NCI-H146 treated with DMSO at 0.1 percent for 48 hours (cell line): Measurements from ENCODE around the gene CNOT6.
"Not testable (repeated sequence)": the region's sequence is repeated elsewhere in the genome, so short reads cannot be mapped to it uniquely, and the experiment has no call there.

Experiments
- DNase-seq: peaks from one replicate; lab custom pipeline; 2025; ENCODE audit not compliant: unreplicated experiment; lab: John Stamatoyannopoulos, UW

CNOT6 gene

DNA sequence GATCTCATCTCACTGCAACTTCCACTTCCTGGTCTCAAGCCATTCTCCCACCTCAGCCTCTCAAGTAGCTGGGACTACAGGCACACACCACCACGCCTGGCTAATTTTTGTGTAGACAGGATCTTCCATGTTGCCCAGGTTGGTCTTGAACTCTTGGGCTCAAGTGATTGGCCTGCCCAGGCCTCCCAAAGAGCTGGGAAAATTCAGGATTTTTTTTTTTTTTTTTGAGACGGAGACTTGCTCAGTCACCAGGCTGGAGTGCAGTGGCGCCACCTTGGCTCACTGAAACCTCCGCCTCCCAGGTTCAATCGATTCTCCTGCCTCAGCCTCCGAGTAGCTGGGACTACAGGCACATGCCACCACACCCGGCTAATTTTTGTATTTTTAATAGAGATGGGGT, 21.8 kb downstream of the CNOT6 start:
- DNase-seq = not testable (repeated sequence)

GRCh38 chr5:180516440-180516839, 22.3 kb downstream of the CNOT6 start:
- no peak for DNase-seq

DNA sequence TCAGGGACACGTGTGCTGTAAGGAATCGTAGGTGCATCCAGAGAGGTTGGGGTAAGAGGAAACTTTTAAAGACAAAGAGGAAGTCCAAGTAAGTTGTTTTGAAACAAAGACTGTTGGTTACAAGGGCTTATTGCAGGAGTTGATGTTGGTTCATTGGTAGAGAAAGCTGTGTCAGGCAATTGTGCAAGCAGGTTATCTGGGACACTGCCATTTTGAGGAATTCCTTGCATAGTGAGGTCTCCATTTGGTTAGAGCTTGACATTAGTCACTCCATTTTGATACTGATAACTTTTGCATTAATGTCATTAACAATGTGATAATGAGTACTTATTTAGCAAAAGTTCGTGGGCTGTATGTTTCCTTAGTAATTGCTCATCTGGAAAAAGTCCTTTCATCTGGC, 24.9 kb downstream of the CNOT6 start:
- DNase-seq = no peak

DNA sequence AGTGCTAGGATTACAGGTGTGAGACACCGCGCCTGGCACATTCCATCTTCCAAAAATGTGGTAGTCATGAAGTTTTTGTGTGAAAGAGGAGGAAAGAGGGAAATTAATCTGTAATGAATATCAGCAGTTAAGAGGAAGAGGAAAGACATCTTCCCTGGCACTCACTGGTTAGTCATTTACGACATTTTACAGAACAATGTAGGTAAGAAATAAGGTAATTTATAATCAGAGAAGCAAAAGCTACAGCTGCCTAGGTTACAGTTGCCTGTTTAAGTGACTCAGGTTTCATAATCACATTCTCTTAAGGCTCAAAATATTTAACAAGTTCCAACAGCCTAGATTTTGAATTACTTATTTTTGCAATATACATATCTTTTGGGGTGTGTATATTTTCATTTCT, 26.9 kb downstream of the CNOT6 start:
- DNase-seq = no peak

DNA sequence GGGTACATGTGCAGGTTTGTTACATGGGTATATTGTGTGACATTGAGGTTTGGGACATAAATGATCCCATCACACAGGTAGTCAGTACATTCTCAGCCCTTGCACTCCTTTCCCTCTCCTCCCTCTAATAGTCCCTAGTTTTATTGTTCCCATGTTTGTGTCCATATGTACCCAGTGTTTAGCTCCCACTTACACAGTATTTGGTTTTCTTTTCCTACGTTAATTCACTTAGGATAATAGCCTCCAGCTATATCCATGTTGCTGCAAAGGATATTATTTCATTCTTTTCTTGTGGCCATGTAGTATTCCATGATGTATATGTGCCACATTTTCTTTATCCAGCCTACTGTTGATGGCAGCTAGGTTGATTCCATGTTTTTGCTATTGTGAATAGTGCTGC, 27.4 kb downstream of the CNOT6 start:
- DNase-seq = no peak

- no peak for DNase-seq
These were observed 28.2 kb downstream of the CNOT6 start for GRCh38 chr5:180522330-180522729.

DNA sequence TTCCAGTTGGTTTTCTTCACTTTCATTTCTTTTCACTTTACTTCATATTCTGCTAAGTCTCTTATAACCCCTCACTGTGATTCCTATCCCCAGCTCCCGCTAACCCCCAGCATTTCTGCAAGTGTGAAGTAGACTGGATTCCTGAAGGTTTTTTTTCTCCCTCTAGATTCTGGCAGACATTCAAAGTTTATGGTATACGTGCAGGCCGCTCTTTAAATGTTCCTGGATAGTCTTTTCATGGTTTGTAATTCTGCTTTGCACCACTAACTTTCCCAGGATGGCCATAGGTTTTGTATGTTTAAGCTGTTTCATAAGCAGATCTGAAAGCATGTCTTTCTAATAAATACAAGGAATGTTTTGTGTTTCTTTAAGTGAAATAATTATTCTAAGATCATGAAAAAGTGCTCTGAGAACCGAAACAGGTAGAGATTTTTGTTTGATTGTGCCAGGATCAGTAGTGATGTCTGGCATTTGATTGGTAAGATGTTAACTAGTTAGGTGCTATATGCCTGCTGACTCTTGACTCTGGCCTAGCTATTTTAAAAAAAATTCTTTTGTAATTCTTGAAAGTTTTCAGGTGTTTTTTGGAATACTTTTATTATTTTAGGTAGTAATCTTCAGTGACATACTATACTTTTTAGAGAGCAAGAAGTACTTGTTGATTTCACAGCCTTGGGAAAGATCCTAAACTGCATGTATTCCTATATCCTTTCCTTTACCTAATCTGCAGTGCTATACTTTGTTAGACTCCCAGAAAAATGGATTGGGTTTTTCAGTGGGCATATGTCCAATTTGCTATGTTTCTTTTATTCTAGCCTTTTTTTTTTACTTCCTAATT, 29.7 kb downstream of the CNOT6 start:
- no peak for DNase-seq

DNA sequence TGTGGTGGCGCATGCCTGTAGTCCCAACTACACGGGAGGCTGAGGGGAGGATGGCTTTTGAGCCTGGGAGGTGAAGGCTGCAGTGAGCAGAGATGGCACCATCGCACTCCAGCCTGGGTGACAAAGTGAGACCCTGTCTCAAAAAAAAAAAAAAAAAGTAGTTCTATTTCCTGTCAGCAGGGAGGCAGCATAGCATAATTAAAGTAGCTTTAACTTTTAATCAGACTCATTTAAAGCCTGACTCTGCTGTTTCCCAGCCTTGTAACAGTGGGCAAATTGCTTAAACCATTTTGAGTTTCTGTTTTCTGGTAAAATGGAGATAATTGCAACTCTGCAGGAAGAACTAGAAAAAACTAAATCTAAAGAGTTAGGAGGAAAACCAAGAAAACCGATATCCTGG, 31.2 kb downstream of the CNOT6 start:
- no peak for DNase-seq

DNA sequence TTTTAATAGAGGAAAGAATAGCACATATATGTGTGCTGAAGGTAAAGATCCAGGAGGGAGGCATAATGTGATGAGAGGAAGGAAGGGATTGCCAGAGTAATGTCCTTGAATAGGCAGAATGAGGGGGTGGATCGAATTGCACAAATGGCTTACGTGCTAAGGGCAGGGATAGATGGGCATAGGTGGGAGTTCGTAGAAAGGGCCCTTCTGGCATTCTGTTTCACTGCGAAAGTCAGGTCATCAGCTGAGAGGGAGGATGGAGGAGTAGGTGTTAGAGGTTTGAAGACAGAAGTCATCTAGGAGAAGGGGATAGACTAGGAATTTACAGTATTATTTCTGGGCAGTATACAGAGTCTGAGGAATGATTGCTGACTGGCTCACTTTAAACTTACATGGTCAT, 32.1 kb downstream of the CNOT6 start:
- no peak for DNase-seq

DNA sequence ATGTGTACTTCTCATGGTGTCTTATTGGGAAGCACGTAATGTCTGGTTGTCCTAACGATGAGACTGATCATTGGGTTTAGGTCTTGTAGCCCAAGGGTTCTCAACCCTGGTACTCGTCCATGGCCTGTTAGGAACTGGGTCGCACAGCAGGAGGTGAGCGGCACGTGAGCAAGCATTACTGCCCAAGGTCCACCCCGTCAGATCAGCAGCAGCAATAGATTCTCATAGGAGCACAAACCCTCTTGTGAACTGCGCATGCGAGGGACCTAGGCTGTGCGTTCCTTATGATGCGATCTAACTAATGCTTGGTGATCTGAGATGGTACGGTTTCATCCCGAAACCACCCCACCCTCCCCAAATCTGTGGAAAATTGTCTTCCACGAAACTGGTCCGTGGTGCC, 33.5 kb downstream of the CNOT6 start:
- DNase-seq = no peak

GRCh38 chr5:180531036-180531585, 36.9 kb downstream of the CNOT6 start:
- not testable (repeated sequence) for DNase-seq

DNA sequence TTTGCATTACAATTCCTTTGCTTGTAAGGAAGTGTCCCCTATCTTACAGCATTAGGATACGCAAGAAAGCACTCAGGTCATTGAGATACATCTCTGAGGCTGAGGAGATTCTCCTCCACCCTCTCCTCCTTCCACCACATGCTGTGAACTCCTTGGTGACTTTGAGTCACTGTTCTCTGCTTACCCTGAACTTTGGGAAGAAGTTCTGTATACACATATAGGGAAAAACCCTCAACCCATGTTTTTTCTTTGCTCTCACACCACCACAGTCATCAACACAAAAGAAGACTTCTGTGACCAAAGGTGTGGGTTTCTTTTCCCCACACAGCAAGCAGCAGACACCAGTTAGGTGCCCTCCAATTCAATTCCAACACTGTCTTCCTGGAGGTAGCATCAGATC, 38.1 kb downstream of the CNOT6 start:
- DNase-seq = no peak

DNA sequence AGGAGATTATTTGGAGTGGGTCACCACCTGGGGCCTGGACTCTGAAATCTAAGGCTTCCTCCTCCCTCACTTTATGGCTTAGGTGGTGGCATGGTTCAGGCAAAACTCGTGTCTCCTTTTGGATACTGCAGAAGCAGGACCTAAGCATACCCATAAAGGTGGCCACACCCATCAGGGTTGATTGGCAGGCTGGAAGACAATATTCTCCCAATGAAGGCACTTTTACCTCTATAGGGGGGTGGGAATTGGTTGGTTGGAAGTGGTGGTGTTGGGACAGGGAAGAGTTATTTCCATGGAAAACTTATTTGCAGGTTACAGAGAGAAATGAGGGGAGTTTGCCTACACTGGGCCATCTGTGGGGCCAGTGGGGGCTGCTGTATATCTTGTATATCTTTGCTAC, 39.7 kb downstream of the CNOT6 start:
- DNase-seq = no peak

- no peak for DNase-seq
These were observed 41.4 kb downstream of the CNOT6 start for GRCh38 chr5:180535573-180535972.

DNA sequence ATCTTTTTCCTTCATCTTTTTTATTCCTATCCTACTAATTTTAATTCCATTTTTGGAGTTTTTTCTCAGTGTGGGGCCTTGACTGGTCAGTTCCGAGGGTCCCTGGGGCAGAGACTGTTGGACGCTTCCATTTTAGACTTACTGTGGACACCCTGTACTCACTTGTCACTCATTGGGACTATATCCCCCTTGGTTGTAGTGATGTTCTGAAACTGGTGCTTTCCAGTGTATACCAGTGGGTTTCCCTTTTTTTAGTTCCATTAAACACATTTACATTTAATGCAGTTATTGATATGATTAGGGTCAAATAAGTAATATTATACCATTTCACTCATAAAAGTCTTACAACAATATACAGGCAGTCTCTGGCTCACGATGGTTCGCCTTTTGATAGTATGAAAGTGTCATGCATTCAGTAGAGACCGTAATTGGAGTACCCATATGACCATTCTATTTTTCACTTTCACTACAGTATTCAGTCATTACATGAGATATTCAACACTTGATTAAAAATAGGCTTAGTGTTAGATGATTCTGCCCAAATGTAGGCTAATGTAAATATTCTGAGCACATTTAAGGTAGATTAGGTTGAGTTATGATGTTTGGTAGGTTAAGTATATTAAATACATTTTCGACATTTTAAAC, 46.0 kb downstream of the CNOT6 start:
- DNase-seq = no peak

- no peak for DNase-seq
These were observed 47.5 kb downstream of the CNOT6 start for GRCh38 chr5:180541710-180542109.

DNA sequence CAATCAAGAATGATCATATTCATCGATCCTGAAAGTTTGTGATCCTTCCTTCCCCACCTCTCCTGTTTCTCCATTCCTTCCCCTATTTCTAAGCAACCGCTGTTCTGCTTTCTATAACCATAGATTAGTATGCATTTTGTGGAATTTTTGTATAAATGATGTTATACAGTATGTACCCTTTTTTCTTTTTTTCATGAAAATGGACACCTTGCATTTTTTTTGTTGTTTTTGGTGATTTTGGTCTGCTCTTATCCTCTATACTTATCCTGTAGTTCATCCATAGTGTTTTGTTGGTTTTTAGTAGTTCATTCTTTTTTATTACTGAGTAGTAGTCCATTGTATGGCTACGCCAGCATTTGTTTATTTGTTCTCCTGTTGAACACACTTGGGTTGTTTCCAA, 51.1 kb downstream of the CNOT6 start:
- DNase-seq = no peak

GRCh38 chr5:180548563-180548962, 54.4 kb downstream of the CNOT6 start:
- no peak for DNase-seq

- DNase-seq = no peak
These were observed 59.4 kb downstream of the CNOT6 start for GRCh38 chr5:180553530-180553929.

DNA sequence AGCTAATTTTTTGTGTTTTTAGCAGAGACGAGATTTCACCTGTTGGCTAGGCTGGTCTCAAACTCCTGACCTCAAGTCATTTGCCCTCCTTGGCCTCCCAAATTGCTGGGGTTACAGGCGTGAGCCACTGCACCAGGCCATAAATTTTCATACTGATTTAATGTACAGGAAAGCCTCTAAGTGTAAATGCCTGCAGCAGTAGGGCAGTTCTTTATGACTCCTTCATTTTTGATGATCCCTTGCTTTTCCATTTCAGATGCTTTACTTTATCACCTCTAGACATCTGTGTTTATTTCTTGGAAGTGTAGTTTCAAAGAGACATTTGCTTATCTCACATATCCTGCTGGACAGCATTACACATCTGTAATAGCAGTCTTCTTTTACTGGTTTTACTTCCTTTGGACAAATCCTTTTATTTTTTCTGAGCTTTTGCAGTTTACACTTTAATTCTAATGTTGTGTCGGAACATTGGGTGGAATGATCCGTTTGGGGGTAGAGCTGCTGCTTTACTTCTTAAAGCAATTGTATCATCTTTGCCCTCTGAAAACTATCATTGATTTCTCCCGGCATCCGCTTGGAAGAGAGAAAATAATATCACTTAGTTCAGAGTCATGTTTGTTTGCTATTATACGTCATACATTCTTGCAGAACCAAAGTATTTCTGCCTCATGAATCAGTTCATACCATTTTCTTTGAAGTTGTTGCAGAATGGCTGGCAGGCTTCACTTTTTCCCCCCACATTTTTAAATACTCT, 61.2 kb downstream of the CNOT6 start:
- no peak for DNase-seq

- DNase-seq = no peak
These were observed 63.1 kb downstream of the CNOT6 start for GRCh38 chr5:180557217-180557809.
